B cell (primary cell): ENCODE results near the gene LCN1. TPM values are rescaled to one million over a fixed set of nuclear protein-coding genes. Genes with fewer than 3 reads are reported as not detected.

Experiments used
- ATAC-seq: fragments of 200-7000 bp; cut with Tn5 transposase; one replicate; pipeline ENCODE4 v1.10.0; 2021; ENCODE audit warnings: low read depth, mild to moderate bottlenecking, moderate number of reproducible peaks, moderate library complexity
- CTCF ChIA-PET: fragments of 350-600 bp; sonication (Branson Sonifier 250); formaldehyde crosslinking; loops from one replicate; lab custom pipeline; 2021; ENCODE audit warnings: antibody characterized with exemption, inconsistent platforms; lab: Charles Lee
- POLR2A ChIA-PET: fragments of 350-600 bp; sonication (Branson Sonifier 250); formaldehyde crosslinking; loops from one replicate; lab custom pipeline; 2021; ENCODE audit warnings: antibody characterized with exemption; lab: Charles Lee
- DNase-seq: peaks from one replicate; pipeline ENCODE4 v3.0.0; 2013
- H2AFZ ChIP-seq: 2 replicates; pipeline ENCODE4 v1.6.1; 2012; ENCODE audit warnings: mild to moderate bottlenecking, low read depth, low read length; ENCODE audit not compliant: insufficient read depth, poor library complexity, severe bottlenecking
- H3K27ac ChIP-seq, 2 donors: 1 replicate in 1 of 2; 2 replicates in 1 of 2; pipeline ENCODE4 v1.5.1; 2012 to 2013; ENCODE audit warnings: low read length in 2 of 2, mild to moderate bottlenecking in 2 of 2, moderate library complexity in 1 of 2
- H3K27me3 ChIP-seq, 4 experiments: fragments of 200-600 bp in 1 of 4; sonication (generic) in 1 of 4; replicated peaks in 1 of 4; 1 replicate in 2 of 4; 2 replicates in 2 of 4; pipeline versions ENCODE4 v1.6.1 to v1.7.0; 2013 to 2016; ENCODE audit warnings: low read length in 3 of 4, mild to moderate bottlenecking in 2 of 4, mixed read lengths in 1 of 4, moderate library complexity in 1 of 4; ENCODE audit not compliant: insufficient read depth in 4 of 4, control insufficient read depth in 3 of 4; ENCODE audit errors: control extremely low read depth in 1 of 4
- H3K36me3 ChIP-seq, 2 experiments: replicated peaks in 1 of 2; 1 replicate in 1 of 2; 2 replicates in 1 of 2; pipeline versions ENCODE4 v1.6.1 to v1.7.1; 2013; ENCODE audit warnings: low read length in 1 of 2; ENCODE audit not compliant: insufficient read depth in 2 of 2, control insufficient read depth in 1 of 2; ENCODE audit errors: control extremely low read depth in 1 of 2, extremely low read depth in 1 of 2
- H3K4me1 ChIP-seq, 2 donors: fragments of 200-600 bp in 1 of 2; sonication (generic) in 1 of 2; 1 replicate in 1 of 2; 2 replicates in 1 of 2; pipeline versions ENCODE4 v1.5.1 to v1.6.1; 2013 to 2017; ENCODE audit warnings: low read length in 2 of 2; ENCODE audit not compliant: control insufficient read depth in 2 of 2, insufficient read depth in 2 of 2
- H3K4me2 ChIP-seq: replicated peaks from 2 replicates; pipeline ENCODE3; 2012; ENCODE audit warnings: mild to moderate bottlenecking, low read depth, low read length; ENCODE audit not compliant: poor library complexity, severe bottlenecking
- H3K4me3 ChIP-seq, 5 experiments: fragments of 200-600 bp in 1 of 5; sonication (generic) in 1 of 5; 1 replicate in 3 of 5; 2 replicates in 2 of 5; pipeline versions ENCODE4 v1.5.1 to v1.7.0; 2011 to 2016; ENCODE audit warnings: low read length in 4 of 5, mild to moderate bottlenecking in 4 of 5, low read depth in 2 of 5, control low read depth in 1 of 5, moderate library complexity in 1 of 5; ENCODE audit not compliant: insufficient read depth in 1 of 5; ENCODE audit errors: control extremely low read depth in 1 of 5, extremely low read depth in 1 of 5
- H3K79me2 ChIP-seq: fragments of 200-600 bp; sonication (generic); one replicate; pipeline ENCODE4 v1.6.0; 2016; ENCODE audit warnings: low read length; ENCODE audit not compliant: control insufficient read depth, insufficient read depth
- H3K9ac ChIP-seq: fragments of 200-600 bp; sonication (generic); 2 replicates; pipeline ENCODE4 v1.6.1; 2017; ENCODE audit warnings: mild to moderate bottlenecking, low read length, moderate library complexity
- H3K9me3 ChIP-seq, 3 donors: one replicate each; pipeline versions ENCODE4 v1.6.1 to v1.7.1; 2013; ENCODE audit warnings: low read length in 2 of 3; ENCODE audit not compliant: control insufficient read depth in 2 of 3, insufficient read depth in 1 of 3; ENCODE audit errors: control extremely low read depth in 1 of 3
- H4K20me1 ChIP-seq: 2 replicates; pipeline ENCODE4 v1.6.0; 2012; ENCODE audit warnings: mild to moderate bottlenecking, low read length; ENCODE audit not compliant: insufficient read depth, control insufficient read depth, poor library complexity, severe bottlenecking
- H3K27ac Mint-ChIP-seq: one replicate; pipeline ENCODE4 v1.8.0; 2021; ENCODE audit warnings: mixed read lengths
- H3K27me3 Mint-ChIP-seq: one replicate; pipeline ENCODE4 v1.8.0; 2021; ENCODE audit warnings: mixed read lengths
- H3K4me1 Mint-ChIP-seq: one replicate; pipeline ENCODE4 v1.8.0; 2021; ENCODE audit warnings: mixed read lengths
- H3K4me3 Mint-ChIP-seq: one replicate; pipeline ENCODE4 v1.8.0; 2021; ENCODE audit warnings: mixed read lengths
- H3K9me3 Mint-ChIP-seq: one replicate; pipeline ENCODE4 v1.8.0; 2022; ENCODE audit warnings: mixed read lengths; ENCODE audit not compliant: insufficient read depth
- EZH2 ChIP-seq: IDR thresholded peaks from 2 replicates; pipeline ENCODE4 v1.6.1; 2012; ENCODE audit warnings: borderline replicate concordance, low read depth, mild to moderate bottlenecking, moderate library complexity, low read length; ENCODE audit not compliant: insufficient read depth, poor library complexity, severe bottlenecking
- WGBS: methylation state at CpG from one replicate; pipeline ENCODE4 v1.1.5; 2013; ENCODE audit warnings: missing lambda C conversion rate; ENCODE audit not compliant: insufficient coverage; 5-methylcytosine and 5-hydroxymethylcytosine counted together
- intact Hi-C: fragments of 100-400 bp; cut with micrococcal nuclease; formaldehyde crosslinking; loops from one replicate; pipeline ENCODE4 v1.10.0; 2022
- polyA plus RNA-seq: library from polyadenylated mRNA; depleted of rRNA; stranded (reverse); fragments of >200 nt; gene quantifications from 2 replicates; pipeline ENCODE4 v1.2.3, GENCODE V29; 2012
- total RNA-seq, 2 donors: library from RNA; stranded (reverse); fragments of 120-200 nt in 1 of 2; gene quantifications; 1 replicate in 1 of 2; 2 replicates in 1 of 2; pipeline versions ENCODE4 v1.2.3 to v1.2.4, GENCODE V29; 2013 to 2022
- TF ChIP-seq, protein P1 (sequence below): fragments of 200-600 bp; IDR thresholded peaks from one replicate; pipeline ENCODE4 v1.8.0; 2022; ENCODE audit warnings: antibody characterized with exemption, mild to moderate bottlenecking

The LCN1 gene
- total and polyA plus RNA-seq, 2 donors (not counting 1 experiment from before 2014, with no cell fraction given): not detected

DNA sequence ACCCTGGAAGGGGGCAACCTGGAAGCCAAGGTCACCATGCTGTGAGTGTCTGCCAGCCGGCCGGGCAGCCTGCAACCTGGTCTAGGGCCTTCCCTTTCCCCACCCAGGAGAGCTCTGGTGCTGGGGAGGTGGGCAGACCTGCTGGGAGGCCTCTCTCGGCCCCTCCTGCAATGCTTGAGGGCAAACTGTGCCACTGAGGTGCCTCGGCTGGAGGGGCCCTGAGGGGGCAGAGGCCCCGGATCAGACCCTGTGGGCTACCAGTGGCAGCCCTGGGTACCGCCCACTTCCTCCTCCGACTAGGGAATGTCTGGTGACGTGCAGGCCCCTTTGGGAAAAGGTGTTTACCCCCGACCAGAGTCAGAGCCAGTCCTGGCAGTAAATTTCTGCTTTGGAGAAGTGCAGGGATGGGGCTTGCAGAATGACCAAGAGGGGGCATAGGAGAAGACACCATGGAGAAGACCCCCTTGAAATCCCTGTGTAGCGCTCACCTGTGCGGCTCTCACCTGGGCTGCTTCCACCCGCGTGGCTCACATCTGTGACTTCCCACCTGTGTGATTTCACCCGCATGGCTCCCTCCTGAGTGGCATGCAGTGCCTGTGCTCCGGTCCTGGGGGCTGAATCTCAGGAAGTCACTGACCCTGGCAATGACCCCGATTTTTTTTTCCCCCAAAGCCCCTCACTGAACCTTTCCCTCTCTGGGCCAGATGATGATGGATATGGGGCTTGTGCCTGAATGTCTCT, 1.1 kb downstream of the LCN1 start:
- no peak overlapping the region for H3K9ac ChIP-seq
- H3K36me3 ChIP-seq: no peaks in the 10 kb centered on the region
- TF ChIP-seq, protein P1, sequence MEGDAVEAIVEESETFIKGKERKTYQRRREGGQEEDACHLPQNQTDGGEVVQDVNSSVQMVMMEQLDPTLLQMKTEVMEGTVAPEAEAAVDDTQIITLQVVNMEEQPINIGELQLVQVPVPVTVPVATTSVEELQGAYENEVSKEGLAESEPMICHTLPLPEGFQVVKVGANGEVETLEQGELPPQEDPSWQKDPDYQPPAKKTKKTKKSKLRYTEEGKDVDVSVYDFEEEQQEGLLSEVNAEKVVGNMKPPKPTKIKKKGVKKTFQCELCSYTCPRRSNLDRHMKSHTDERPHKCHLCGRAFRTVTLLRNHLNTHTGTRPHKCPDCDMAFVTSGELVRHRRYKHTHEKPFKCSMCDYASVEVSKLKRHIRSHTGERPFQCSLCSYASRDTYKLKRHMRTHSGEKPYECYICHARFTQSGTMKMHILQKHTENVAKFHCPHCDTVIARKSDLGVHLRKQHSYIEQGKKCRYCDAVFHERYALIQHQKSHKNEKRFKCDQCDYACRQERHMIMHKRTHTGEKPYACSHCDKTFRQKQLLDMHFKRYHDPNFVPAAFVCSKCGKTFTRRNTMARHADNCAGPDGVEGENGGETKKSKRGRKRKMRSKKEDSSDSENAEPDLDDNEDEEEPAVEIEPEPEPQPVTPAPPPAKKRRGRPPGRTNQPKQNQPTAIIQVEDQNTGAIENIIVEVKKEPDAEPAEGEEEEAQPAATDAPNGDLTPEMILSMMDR: no peak
- TF ChIP-seq EZH2: no peak
- H3K4me3 ChIP-seq: no peak overlapping the region
- Mint-ChIP-seq H3K27ac (no peak overlapping the region), H3K4me1 (no peaks in the 10 kb centered on the region), H3K4me3 (no peak overlapping the region), H3K9me3 (no peaks in the 10 kb centered on the region), H3K27me3 (peaks cover 11% of the 10 kb centered on the region)
- H3K27ac ChIP-seq: no peak overlapping the region
- H3K79me2 ChIP-seq: no peaks in the 10 kb centered on the region
- H3K4me2 ChIP-seq: no peak overlapping the region
- H3K4me1 ChIP-seq: no peaks in the 10 kb centered on the region
- DNase-seq (no peak), ATAC-seq (no peak)
- 62% methylated on average over 12 of the region's 16 CpGs for WGBS
- no peaks in the 10 kb centered on the region for H3K27me3 ChIP-seq
- peaks cover 0 to 4% (median 0%) of the 10 kb centered on the region in 3 donors for H3K9me3 ChIP-seq
- H4K20me1 ChIP-seq: no peaks in the 10 kb centered on the region
- intact Hi-C loops: no loop called here
- ChIA-PET POLR2A (no interaction called here), CTCF (no interaction called here)
- H2AFZ ChIP-seq: no peak overlapping the region

DNA sequence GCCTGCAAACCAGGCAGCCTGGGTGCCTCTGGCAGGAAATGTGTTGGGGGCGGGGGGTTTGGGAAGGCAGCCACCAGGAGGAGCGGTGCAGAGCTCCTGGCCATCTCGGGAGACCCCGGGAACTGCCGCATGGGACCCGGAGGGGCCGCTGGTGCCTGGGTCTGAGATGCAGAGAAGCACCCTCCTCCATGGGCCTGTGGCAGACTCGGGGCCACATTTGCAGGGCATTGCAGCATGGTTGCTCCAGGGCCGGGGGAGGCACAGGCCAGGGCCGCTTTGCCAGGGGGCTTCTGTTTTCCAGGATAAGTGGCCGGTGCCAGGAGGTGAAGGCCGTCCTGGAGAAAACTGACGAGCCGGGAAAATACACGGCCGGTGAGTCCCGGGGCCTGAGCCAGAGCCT, 1.7 kb downstream of the LCN1 start:
- ATAC-seq (no peak), DNase-seq (no peak)
- H2AFZ ChIP-seq: no peak overlapping the region
- no peaks in the 10 kb centered on the region for H3K9me3 Mint-ChIP-seq
- no peaks in the 10 kb centered on the region for H3K27me3 ChIP-seq
- ChIA-PET CTCF (no interaction called here), POLR2A (no interaction called here)
- TF ChIP-seq, protein P1: no peak
- no peak for TF ChIP-seq EZH2
- no peaks in the 10 kb centered on the region for H3K4me1 Mint-ChIP-seq
- H3K9me3 ChIP-seq: peaks cover 0 to 8% (median 0%) of the 10 kb centered on the region in 3 donors
- H4K20me1 ChIP-seq: no peaks in the 10 kb centered on the region
- WGBS: 74% methylated on average over 17 of the region's 17 CpGs
- no peak overlapping the region for H3K27ac Mint-ChIP-seq
- no peaks in the 10 kb centered on the region for H3K36me3 ChIP-seq
- H3K27ac ChIP-seq: no peak overlapping the region
- no peak overlapping the region for H3K4me3 ChIP-seq
- no peak overlapping the region for H3K4me3 Mint-ChIP-seq
- peaks cover 7% of the 10 kb centered on the region for H3K27me3 Mint-ChIP-seq
- H3K79me2 ChIP-seq: no peaks in the 10 kb centered on the region
- no peak overlapping the region for H3K4me2 ChIP-seq
- no peaks in the 10 kb centered on the region for H3K4me1 ChIP-seq
- intact Hi-C loops: no loop called here
- H3K9ac ChIP-seq: no peak overlapping the region
